ENCODE measurements around the gene FAM3B.

DNA sequence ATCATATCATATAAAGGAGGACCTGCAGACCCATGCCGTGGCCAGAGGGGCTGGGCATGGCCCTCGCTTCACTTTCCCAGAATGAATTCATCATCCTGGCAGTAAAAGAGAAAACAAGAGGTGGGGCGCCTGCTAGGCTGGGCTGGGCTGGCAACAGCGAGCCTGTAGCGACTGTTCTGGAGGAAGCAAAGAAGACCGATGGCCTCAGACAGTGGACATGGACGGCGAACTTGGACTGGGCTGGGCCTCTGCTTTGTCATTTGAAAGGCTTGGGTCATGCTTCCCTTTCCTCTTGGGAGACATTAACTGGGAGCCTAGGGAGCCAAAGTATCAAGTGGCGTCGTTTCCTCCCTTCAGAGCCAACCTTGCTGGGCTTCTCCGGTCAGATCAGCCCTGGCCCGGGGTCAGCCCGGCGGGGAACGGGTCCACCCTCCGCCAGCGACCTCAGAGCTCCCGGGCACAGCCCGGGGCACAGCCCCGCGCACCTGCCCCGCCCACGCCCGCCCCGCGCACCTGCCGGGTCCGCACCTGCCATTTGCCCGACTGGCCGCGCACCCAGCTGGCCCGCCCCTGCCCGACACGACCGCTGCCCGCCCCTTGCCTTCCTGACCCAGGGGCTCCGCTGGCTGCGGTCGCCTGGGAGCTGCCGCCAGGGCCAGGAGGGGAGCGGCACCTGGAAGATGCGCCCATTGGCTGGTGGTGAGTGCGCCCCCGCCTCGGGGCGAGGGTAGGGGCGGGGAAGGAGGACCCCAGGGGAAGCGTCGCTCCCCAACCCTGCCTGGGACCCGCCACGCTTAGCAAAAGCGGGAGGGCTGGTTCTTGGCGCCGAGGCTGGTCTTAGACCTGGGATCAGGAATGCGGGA, at the start of gene FAM3B:
- TF ChIP-seq, protein P1, sequence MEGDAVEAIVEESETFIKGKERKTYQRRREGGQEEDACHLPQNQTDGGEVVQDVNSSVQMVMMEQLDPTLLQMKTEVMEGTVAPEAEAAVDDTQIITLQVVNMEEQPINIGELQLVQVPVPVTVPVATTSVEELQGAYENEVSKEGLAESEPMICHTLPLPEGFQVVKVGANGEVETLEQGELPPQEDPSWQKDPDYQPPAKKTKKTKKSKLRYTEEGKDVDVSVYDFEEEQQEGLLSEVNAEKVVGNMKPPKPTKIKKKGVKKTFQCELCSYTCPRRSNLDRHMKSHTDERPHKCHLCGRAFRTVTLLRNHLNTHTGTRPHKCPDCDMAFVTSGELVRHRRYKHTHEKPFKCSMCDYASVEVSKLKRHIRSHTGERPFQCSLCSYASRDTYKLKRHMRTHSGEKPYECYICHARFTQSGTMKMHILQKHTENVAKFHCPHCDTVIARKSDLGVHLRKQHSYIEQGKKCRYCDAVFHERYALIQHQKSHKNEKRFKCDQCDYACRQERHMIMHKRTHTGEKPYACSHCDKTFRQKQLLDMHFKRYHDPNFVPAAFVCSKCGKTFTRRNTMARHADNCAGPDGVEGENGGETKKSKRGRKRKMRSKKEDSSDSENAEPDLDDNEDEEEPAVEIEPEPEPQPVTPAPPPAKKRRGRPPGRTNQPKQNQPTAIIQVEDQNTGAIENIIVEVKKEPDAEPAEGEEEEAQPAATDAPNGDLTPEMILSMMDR (IDR thresholded peaks at IDR 0.05; ENCODE audit: low read length), result no peak
- no peak for TF ChIP-seq EZH2 (IDR thresholded peaks at IDR 0.05; ENCODE audit: borderline replicate concordance, low read length)

Data from OCI-LY1 (cell line).